Calu3 (cell line): Measurements from ENCODE around the gene PSMD1. TPM values are rescaled to one million over a fixed set of nuclear protein-coding genes. Genes with fewer than 3 reads are reported as not detected.

Source experiments
- BruUV-seq: library from RNA; stranded (reverse); fragments of 400-500 nt; replicated peaks from 2 replicates; lab custom pipeline; 2021; lab: Mats Ljungman, UMichigan
- CTCF ChIA-PET: fragments of 300-600 bp; sonication (Branson Sonifier 250); formaldehyde crosslinking; loops from one replicate; lab custom pipeline; 2022; ENCODE audit warnings: antibody characterized with exemption; lab: Charles Lee
- DNase-seq: peaks from one replicate; pipeline ENCODE4 v3.0.0; 2022
- H3K27ac Mint-ChIP-seq: one replicate; pipeline ENCODE4 v1.8.0; 2022; ENCODE audit warnings: mixed read lengths; ENCODE audit not compliant: unreplicated experiment
- H3K27me3 Mint-ChIP-seq: one replicate; pipeline ENCODE4 v1.8.0; 2022; ENCODE audit warnings: mixed read lengths; ENCODE audit not compliant: unreplicated experiment
- H3K36me3 Mint-ChIP-seq: one replicate; pipeline ENCODE4 v1.8.0; 2022; ENCODE audit warnings: mild to moderate bottlenecking, moderate library complexity, mixed read lengths; ENCODE audit not compliant: insufficient read depth, unreplicated experiment
- H3K4me1 Mint-ChIP-seq: one replicate; pipeline ENCODE4 v1.8.0; 2022; ENCODE audit warnings: mild to moderate bottlenecking, low read depth, mixed read lengths; ENCODE audit not compliant: unreplicated experiment
- H3K4me3 Mint-ChIP-seq: one replicate; pipeline ENCODE4 v1.8.0; 2022; ENCODE audit warnings: mild to moderate bottlenecking, low read depth, moderate library complexity, mixed read lengths; ENCODE audit not compliant: unreplicated experiment
- H3K9me3 Mint-ChIP-seq: one replicate; pipeline ENCODE4 v1.8.0; 2022; ENCODE audit warnings: low read depth, mixed read lengths; ENCODE audit not compliant: unreplicated experiment
- intact Hi-C: fragments of 100-400 bp; cut with micrococcal nuclease; formaldehyde crosslinking; loops from one replicate; pipeline ENCODE4 v1.10.0; 2022; ENCODE audit not compliant: unreplicated experiment
- total RNA-seq: library from RNA; stranded (reverse); gene quantifications from 2 replicates; pipeline ENCODE4 v1.2.3, GENCODE V29; 2022
- TF ChIP-seq, protein P1 (sequence below): fragments of 200-600 bp; IDR thresholded peaks from one replicate; pipeline ENCODE4 v1.8.0; 2022; ENCODE audit warnings: antibody characterized with exemption; ENCODE audit not compliant: unreplicated experiment

The PSMD1 gene
- total RNA-seq, 1 experiment from 2014 or later: 135 TPM

GRCh38 chr2:231124838-231125568 lies 68.3 kb downstream of the PSMD1 start, which contains the start of gene HTR2B:
TSS of gene HTR2B (minus strand) at chr2:231125042. CDS start at chr2:231123764, 1,278 bp downstream.
- no peaks in the 10 kb centered on the region for H3K27me3 Mint-ChIP-seq
- TF ChIP-seq, protein P1, sequence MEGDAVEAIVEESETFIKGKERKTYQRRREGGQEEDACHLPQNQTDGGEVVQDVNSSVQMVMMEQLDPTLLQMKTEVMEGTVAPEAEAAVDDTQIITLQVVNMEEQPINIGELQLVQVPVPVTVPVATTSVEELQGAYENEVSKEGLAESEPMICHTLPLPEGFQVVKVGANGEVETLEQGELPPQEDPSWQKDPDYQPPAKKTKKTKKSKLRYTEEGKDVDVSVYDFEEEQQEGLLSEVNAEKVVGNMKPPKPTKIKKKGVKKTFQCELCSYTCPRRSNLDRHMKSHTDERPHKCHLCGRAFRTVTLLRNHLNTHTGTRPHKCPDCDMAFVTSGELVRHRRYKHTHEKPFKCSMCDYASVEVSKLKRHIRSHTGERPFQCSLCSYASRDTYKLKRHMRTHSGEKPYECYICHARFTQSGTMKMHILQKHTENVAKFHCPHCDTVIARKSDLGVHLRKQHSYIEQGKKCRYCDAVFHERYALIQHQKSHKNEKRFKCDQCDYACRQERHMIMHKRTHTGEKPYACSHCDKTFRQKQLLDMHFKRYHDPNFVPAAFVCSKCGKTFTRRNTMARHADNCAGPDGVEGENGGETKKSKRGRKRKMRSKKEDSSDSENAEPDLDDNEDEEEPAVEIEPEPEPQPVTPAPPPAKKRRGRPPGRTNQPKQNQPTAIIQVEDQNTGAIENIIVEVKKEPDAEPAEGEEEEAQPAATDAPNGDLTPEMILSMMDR: no peak
- H3K4me1 Mint-ChIP-seq: peaks cover 21% of the 10 kb centered on the region
- CTCF ChIA-PET: interaction anchor here (0.6 kb wide), 1 partner anchor 264 kb away, joined by 4 read pairs; no protein-coding TSS in a partner anchor
- BruUV-seq: no TSS peak
- DNase-seq: no peak
- no peak within 1 kb of the TSS for H3K27ac Mint-ChIP-seq
- intact Hi-C loops: no loop called here
- peaks cover 11% of the 10 kb centered on the region for H3K36me3 Mint-ChIP-seq
- no peaks in the 10 kb centered on the region for H3K9me3 Mint-ChIP-seq
- H3K4me3 Mint-ChIP-seq: no peak within 1 kb of the TSS

GRCh38 chr2:231126123-231126522 lies 69.5 kb downstream of the PSMD1 start:
- peaks cover 31% of the 10 kb centered on the region for H3K4me1 Mint-ChIP-seq
- peaks cover 8% of the 10 kb centered on the region for H3K36me3 Mint-ChIP-seq
- DNase-seq: no peak
- intact Hi-C loops: no loop called here
- no peak overlapping the region for H3K4me3 Mint-ChIP-seq
- TF ChIP-seq, protein P1: no peak
- CTCF ChIA-PET: no interaction called here
- no peak overlapping the region for H3K27ac Mint-ChIP-seq
- no TSS peak for BruUV-seq
- no peaks in the 10 kb centered on the region for H3K27me3 Mint-ChIP-seq
- no peaks in the 10 kb centered on the region for H3K9me3 Mint-ChIP-seq

DNA sequence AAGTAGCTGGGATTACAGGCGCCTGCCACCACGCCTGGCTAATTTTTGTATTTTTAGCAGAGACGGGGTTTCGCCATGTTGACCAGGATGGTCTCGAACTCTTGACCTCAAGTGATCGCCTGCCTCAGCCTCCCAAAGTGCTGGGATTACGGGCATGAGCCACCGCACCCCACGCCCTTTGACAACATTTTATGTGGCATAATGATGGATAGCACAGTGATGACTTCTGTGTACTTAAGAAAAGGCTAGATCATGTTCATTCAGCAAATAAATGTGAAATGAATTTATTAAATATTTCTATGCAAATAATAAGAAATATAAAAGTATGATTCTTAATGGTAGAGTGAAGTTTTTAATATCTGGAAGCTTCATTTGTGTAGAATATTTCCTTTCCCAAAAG lies 70.8 kb downstream of the PSMD1 start:
- TF ChIP-seq, protein P1: no peak
- Mint-ChIP-seq H3K9me3 (no peaks in the 10 kb centered on the region), H3K36me3 (peaks cover 8% of the 10 kb centered on the region), H3K27ac (no peak overlapping the region), H3K4me1 (peaks cover 33% of the 10 kb centered on the region), H3K27me3 (no peaks in the 10 kb centered on the region), H3K4me3 (no peak overlapping the region)
- CTCF ChIA-PET: no interaction called here
- BruUV-seq: no TSS peak
- intact Hi-C loops: no loop called here
- DNase-seq: no peak

DNA sequence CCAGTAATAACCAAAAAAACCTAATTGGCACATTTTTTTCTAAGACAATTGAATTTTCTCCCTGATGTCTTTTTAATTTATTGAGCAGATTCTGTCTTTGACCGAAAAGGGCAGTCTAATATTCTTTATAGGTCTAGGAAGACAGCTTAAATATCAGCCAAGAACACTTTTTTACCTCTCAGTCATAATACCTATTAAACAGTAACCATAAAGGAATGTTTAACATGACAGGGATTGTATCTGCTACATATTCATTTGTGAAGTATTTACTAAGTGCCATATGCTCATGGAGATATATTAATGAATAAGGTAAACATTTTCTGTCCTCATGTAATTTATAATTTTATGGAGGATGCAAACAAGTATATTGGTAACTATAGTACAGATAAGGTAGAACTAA lies 71.3 kb downstream of the PSMD1 start:
- DNase-seq: no peak
- Mint-ChIP-seq H3K36me3 (peaks cover 8% of the 10 kb centered on the region), H3K27ac (no peak overlapping the region), H3K4me1 (peaks cover 33% of the 10 kb centered on the region), H3K9me3 (no peaks in the 10 kb centered on the region), H3K4me3 (no peak overlapping the region), H3K27me3 (no peaks in the 10 kb centered on the region)
- intact Hi-C loops: no loop called here
- CTCF ChIA-PET: interaction anchor here (1.0 kb wide), 1 partner anchor 9 kb away, joined by 3 read pairs; no protein-coding TSS in a partner anchor
- no TSS peak for BruUV-seq
- TF ChIP-seq, protein P1: no peak
